GM18505 (cell line): ENCODE data around the gene RAE1.

ENCODE experiments used
- ATAC-seq: cut with Tn5 transposase; IDR thresholded peaks from one replicate; pipeline ENCODE4 v1.9.1; 2021; ENCODE audit not compliant: unreplicated experiment
- POLR2A ChIP-seq: IDR thresholded peaks from 4 replicates; pipeline ENCODE4 v1.6.1; 2011; ENCODE audit warnings: borderline replicate concordance; ENCODE audit not compliant: insufficient read depth, insufficient read length; ENCODE audit errors: extremely low read depth

The RAE1 gene, protein sequence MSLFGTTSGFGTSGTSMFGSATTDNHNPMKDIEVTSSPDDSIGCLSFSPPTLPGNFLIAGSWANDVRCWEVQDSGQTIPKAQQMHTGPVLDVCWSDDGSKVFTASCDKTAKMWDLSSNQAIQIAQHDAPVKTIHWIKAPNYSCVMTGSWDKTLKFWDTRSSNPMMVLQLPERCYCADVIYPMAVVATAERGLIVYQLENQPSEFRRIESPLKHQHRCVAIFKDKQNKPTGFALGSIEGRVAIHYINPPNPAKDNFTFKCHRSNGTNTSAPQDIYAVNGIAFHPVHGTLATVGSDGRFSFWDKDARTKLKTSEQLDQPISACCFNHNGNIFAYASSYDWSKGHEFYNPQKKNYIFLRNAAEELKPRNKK

DNA sequence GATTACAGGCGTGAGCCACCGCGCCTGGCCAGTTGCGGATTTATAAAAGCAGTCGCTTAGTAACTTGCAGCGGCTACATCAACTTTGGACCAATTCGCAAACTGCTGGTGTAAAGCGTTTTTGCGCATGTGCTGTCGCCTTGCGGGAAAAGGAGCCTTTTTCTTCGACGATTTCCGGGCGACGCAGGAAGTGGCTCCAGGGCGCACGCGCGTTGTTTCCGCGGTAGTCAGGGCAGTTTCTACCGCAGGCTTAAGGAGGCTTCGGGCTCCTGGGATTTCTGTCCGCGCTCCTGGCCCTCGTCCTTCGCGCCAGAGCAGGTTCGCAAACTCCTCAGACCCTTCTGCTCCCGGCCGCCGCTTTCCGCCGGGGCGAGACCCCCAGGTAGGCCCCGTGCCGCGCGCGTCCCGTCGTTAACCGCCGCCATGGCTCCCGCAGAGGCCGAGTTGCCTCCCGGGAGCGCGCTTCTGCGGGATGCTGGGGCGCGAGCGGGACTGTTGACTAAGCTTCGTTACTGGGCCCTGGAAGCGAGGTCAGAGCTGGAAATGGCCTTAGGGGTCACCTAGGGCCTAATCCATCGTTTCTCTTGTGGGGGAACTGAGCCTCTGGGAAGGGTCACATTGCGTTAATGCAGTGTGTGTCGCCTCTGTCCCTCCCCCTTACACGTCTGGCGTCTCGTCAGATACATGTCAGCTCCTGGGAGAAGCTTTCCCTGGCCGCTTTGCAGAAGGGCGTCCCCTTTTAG is at the start of gene RAE1:
TSS of gene RAE1 (plus strand) at position 214 of the 742 bp plus-strand sequence. CDS start 2,784 bp downstream, outside the sequence.
- peak; percentile 84 for TF ChIP-seq POLR2A
- ATAC-seq = peak; percentile 87

DNA sequence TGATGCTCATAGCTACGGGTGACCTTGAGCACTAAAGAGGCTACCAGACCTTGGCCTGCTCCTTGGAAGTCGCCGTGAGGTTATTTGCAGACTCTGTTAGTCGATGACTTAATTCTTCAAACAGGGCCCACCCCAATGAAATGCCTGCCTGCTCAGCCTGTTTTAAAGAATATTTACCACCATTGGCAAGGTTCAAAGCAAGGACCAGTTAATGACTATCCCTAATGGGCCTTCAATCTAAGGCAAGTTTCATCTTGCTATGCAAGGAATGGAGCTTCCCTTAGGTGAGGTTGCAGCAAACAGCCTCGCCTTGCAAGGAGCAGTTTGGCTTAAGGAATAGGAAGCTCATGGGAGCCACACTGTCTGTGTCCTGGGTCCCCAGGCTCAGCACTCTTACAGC is 44.3 kb upstream of the RAE1 start:
- no peak for TF ChIP-seq POLR2A
- no peak for ATAC-seq

DNA sequence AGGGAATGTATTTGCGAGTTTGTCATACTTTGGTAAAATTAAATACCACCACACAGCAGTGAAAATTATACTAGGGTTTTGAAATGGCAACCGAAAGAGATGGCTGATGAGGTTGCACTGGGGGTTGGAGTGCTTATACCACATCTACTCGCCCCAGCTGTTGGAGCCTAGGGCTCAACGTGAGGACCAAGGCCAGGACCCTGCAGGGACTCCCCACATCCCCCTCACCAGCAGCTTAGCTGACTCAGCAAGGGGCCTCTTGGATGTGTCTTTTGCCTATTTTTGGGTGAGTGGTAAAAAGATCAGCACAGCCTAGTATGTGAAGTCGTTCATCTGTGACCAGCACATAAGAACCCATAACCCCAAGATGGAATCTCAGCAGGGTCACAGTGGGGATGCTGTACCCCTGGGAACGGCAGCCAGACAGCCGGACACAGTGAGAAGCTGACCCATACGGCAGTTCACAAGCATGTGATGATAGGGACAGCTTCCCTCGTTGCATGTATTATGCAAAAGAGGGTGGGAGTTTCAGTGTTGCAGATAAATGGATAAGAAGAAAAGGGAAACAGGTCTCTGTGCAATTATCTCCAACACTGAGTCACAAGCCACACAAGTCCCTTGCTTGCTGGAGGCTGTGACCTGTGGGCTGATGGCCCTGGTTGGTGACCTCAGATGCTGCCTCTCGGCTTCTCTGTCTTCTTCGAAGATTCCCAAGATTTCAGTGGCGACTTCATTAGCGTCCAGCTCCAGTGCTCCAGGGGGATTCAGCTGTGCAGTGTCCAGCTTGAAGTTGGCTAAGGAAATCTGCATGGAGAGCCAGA is 42.4 kb upstream of the RAE1 start:
- no peak for TF ChIP-seq POLR2A
- ATAC-seq = no peak

DNA sequence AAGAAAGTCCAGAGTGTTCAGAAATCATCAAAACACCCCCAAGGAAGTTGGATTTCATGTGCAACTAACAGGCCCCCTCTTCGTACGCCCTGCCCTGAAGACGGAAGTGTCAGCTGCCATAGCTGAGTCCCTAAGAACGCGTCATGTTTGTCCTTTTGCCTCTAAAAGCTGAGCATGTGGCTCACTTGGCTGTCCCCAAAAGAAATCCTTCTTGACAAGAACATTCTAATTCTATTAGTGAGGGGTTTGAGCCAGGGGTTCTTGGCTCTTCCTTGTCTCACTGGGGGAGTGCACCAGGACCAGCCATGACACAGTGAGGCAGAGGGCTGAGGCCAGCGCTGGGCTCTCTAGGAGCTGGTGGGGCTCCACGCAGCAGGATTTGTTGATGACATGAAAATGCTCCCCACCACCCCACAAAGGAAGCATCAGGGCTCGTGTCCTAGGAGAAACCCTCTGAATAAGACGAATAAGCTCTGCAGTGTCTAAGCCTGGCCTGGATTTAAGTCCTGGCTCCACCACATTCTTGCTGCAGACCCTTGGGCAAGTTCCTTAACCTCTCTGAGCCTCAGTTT is 41.4 kb upstream of the RAE1 start:
- no peak for TF ChIP-seq POLR2A

DNA sequence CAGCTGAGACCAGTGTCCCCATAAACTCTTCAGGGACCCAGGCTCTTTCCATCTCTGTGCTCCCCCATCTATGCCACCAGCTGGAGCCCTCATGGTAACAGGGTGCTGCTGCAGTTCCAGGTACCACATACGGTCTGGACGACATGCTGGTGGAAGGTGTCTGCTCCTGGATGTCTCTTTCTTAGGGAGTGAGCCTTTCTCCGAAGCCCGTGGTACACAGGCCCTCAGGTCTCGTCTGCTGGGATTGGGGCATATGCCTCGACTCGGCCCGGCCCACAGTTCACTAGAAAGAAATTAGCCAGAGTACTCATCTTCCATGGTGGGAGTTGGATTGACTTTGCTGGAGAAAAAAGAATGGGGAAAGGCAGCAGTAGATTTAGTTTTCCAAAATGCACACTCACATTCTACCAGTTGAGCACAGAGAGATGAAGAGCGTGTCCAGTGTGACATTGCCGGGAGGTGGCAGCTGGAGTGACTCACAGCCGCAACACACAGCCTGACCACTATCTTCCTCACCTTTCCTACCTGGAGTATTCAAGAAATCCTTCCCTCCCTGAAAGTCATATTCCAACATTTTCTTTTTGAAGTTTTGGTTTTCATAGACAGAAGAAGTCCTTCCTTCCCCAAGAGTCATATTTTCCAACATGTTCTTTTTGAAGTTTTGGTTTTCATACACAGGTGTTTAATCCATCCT is 40.1 kb upstream of the RAE1 start:
- ATAC-seq = no peak

More for the DNA sequence above, 41.4 kb upstream of the RAE1 start:
- ATAC-seq = no peak

DNA sequence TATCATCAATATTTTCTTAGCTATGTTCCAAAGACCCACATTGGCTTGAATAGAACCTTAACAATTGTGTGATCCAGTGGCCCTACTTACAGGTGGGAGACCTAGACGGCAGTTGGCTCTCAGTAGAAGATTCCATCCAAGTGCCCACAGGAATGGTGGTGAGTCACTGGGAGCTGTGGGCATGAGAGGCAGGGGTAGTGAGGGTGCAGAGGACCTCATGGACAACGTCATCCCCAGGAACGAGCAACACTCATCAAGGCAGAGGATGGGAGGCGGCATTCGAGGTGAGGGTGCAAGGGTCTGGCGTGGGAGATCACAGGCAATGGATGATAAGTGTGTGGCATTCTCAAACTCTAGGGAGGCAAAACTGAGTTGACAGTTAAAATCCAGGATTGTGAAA is 38.9 kb upstream of the RAE1 start:
- TF ChIP-seq POLR2A = no peak
- ATAC-seq = no peak

More for the DNA sequence above, 40.1 kb upstream of the RAE1 start:
- TF ChIP-seq POLR2A = no peak

DNA sequence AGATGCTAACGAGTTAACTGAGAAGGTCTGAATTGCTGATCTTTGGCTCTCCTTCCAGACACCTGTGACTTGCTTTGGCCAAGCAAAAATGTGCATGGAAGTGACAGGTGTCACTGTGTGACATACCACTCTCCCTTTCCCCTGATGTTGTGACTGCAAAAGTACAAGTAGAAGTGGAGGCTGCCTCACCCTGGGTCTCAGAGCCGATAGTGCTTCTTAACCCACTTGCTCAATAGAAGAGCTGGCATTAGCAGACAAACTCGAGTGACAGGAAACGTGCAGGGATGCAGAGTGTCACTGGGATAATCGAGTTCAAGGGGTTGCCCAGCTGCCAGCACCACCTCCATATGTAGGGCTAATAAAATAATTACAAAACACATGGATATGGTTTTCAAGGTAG is 37.8 kb upstream of the RAE1 start:
- no peak for ATAC-seq
- TF ChIP-seq POLR2A = no peak

DNA sequence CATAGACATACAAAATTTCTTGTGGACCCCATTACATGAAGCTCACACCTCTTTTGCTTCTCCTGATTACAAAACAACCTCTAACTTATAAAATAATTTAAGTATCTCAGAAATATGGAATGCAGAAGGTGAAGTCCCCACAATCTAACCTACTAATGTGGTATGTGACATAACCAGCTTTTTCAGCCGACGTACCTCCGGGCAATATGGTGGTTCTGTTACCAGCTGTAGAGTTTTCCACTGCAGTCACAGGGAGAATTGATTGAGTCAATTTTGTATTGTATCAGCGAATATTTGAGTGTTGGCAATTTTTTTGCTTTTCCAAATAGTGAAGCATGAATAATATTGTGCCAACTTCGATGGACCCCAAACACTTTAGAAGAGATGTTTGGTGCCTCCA is 37.1 kb upstream of the RAE1 start:
- ATAC-seq = no peak
- no peak for TF ChIP-seq POLR2A

DNA sequence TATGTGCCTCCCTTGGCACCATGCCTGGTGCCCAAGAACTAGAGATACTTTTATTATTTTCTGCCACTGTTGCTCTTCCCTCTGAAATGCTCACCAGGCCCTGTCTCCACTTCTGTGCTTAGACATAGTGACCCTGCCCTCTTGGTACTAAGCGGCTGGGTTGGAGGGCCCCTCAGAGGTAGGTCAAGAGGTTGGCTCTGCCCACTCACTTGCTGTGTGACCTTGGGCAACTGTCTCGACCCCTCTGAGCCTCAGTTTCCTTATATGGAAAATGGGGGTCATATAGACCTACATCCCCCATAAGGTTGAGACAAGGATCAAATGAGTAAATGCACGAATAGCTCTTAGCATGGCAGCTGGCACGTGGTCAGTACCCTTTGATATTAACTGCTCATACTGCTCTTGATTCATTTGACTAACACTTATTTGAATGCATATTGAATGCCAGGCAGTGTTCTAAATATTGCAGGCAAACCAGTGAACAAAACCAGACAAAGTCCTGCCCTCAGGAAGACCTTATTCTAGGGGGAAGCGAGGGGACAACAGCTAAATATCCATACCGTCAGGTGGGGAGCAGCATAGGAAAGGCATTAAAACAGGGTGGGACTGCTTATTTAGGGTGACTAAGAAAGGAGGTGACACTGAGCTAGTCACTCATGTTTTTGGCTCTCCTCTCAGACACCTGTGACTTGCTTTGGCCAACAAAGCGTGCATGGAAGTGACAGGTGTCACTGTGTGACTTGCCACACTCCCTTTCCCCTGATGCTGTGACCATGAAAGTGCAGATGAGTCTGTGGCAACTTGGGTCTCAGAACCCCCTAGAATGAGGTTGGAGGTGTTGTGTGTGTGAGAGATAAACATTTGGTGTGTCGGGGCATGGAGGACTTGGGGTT is 35.7 kb upstream of the RAE1 start:
- ATAC-seq = no peak
- TF ChIP-seq POLR2A = no peak

DNA sequence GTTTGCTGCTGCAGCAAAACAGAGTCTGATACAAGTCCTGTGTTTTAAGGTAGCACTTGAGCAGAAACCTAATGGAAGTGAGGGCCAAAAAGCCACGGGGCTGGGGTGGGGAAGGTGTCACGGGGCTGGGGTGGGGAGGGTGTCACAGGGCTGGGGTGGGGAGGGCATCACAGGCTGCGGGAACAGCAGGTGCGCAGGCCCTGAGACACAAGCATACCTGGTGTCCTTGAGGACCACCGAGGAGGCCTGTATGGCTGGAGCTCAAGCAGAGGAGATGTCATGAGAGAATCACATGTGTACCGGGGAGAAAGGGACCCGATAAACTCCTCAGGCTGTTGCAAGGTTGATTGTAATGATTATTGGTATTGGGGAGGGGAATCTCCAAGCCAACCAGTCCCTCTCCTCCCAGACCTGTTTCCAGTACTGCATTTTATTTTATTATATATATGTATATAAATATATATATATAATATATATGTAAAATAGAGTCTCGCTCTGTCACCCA is 35.0 kb upstream of the RAE1 start:
- TF ChIP-seq POLR2A = no peak
- no peak for ATAC-seq

DNA sequence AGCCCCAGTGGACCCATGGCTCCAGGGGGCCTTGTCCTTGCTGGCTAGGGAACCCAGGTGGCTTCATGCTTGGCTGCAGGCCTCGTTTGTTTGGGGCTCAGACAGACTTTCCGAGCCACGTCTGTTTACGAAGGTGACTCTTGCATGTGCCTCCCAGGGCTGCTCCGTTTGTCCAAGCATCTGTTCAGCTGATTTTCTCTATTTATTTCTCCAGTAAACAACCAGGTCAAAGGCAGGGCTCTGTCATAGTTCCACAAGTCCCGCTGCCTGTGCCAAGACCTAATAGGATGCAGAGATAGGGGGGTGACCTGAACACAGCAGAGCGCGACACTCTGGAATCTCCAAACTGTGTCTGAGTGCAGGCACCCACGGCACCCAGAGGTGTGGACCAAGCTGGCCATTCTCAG is 34.3 kb upstream of the RAE1 start:
- no peak for ATAC-seq
- no peak for TF ChIP-seq POLR2A
